ENCODE measurements around the gene TUBA1C.
"Not testable (repeated sequence)": the region's sequence is repeated elsewhere in the genome, so short reads cannot be mapped to it uniquely, and the experiment has no call there.

Gene TUBA1C

GRCh38 chr12:49277466-49277865, 12.6 kb downstream of the TUBA1C start:
- H3K27ac ChIP-seq (ENCODE audit: low read depth, low read length): no peak overlapping the region
- TF ChIP-seq EZH2phosphoT487 (conservative IDR thresholded peaks at IDR 0.05; ENCODE audit: low read length): no peak
- TF ChIP-seq, protein P1, sequence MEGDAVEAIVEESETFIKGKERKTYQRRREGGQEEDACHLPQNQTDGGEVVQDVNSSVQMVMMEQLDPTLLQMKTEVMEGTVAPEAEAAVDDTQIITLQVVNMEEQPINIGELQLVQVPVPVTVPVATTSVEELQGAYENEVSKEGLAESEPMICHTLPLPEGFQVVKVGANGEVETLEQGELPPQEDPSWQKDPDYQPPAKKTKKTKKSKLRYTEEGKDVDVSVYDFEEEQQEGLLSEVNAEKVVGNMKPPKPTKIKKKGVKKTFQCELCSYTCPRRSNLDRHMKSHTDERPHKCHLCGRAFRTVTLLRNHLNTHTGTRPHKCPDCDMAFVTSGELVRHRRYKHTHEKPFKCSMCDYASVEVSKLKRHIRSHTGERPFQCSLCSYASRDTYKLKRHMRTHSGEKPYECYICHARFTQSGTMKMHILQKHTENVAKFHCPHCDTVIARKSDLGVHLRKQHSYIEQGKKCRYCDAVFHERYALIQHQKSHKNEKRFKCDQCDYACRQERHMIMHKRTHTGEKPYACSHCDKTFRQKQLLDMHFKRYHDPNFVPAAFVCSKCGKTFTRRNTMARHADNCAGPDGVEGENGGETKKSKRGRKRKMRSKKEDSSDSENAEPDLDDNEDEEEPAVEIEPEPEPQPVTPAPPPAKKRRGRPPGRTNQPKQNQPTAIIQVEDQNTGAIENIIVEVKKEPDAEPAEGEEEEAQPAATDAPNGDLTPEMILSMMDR (IDR thresholded peaks at IDR 0.05; ENCODE audit: insufficient read depth, low read length, poor library complexity, severe bottlenecking): no peak
- H3K27me3 ChIP-seq (ENCODE audit: low read length): no peaks in the 10 kb centered on the region
- no peaks in the 10 kb centered on the region for H3K79me2 ChIP-seq (ENCODE audit: insufficient read depth, low read length)
- H3K36me3 ChIP-seq (ENCODE audit: low read length): no peaks in the 10 kb centered on the region
- no peaks in the 10 kb centered on the region for H4K20me1 ChIP-seq (ENCODE audit: low read depth, low read length)
- no peaks in the 10 kb centered on the region for H3K9me2 ChIP-seq (replicated peaks; ENCODE audit: insufficient read depth, low read length)
- peaks cover 15% of the 10 kb centered on the region for H3F3A ChIP-seq (ENCODE audit: insufficient read depth)
- no peak overlapping the region for H2AFZ ChIP-seq (ENCODE audit: low read depth, low read length, severe bottlenecking)
- H3K4me3 ChIP-seq (ENCODE audit: insufficient read depth, low read length, poor library complexity, severe bottlenecking): no peak overlapping the region
- no peaks in the 10 kb centered on the region for H3K9me3 ChIP-seq (ENCODE audit: insufficient read depth, low read length)
- H3K9ac ChIP-seq (ENCODE audit: low read length): no peak overlapping the region
- no peak overlapping the region for H3K4me2 ChIP-seq (ENCODE audit: low read depth, low read length, poor library complexity, severe bottlenecking)

- H3K27me3 ChIP-seq (ENCODE audit: low read length): no peaks in the 10 kb centered on the region
- H4K20me1 ChIP-seq (ENCODE audit: low read depth, low read length): no peaks in the 10 kb centered on the region
- H3K9ac ChIP-seq (ENCODE audit: low read length): no peak overlapping the region
- H3K4me2 ChIP-seq (ENCODE audit: low read depth, low read length, poor library complexity, severe bottlenecking): no peak overlapping the region
- no peaks in the 10 kb centered on the region for H3K79me2 ChIP-seq (ENCODE audit: insufficient read depth, low read length)
- H3K27ac ChIP-seq (ENCODE audit: low read depth, low read length): no peak overlapping the region
- H3K9me3 ChIP-seq (ENCODE audit: insufficient read depth, low read length): no peaks in the 10 kb centered on the region
- no peak overlapping the region for H3K4me3 ChIP-seq (ENCODE audit: insufficient read depth, low read length, poor library complexity, severe bottlenecking)
- H2AFZ ChIP-seq (ENCODE audit: low read depth, low read length, severe bottlenecking): no peak overlapping the region
- no peaks in the 10 kb centered on the region for H3K9me2 ChIP-seq (replicated peaks; ENCODE audit: insufficient read depth, low read length)
- H3F3A ChIP-seq (ENCODE audit: insufficient read depth): peaks cover 4% of the 10 kb centered on the region
- TF ChIP-seq EZH2phosphoT487 (conservative IDR thresholded peaks at IDR 0.05; ENCODE audit: low read length): no peak
- TF ChIP-seq, protein P1 (IDR thresholded peaks at IDR 0.05; ENCODE audit: insufficient read depth, low read length, poor library complexity, severe bottlenecking): no peak
- no peaks in the 10 kb centered on the region for H3K36me3 ChIP-seq (ENCODE audit: low read length)
These were observed 14.9 kb downstream of the TUBA1C start for GRCh38 chr12:49279706-49280159.

- H3F3A ChIP-seq (ENCODE audit: insufficient read depth); H3K4me2 ChIP-seq (ENCODE audit: low read depth, low read length, poor library complexity, severe bottlenecking); H4K20me1 ChIP-seq (ENCODE audit: low read depth, low read length); H3K27me3 ChIP-seq (ENCODE audit: low read length); H3K9me3 ChIP-seq (ENCODE audit: insufficient read depth, low read length); H3K9ac ChIP-seq (ENCODE audit: low read length); H3K4me3 ChIP-seq (ENCODE audit: insufficient read depth, low read length, poor library complexity, severe bottlenecking); H3K36me3 ChIP-seq (ENCODE audit: low read length); H2AFZ ChIP-seq (ENCODE audit: low read depth, low read length, severe bottlenecking); H3K9me2 ChIP-seq (replicated peaks; ENCODE audit: insufficient read depth, low read length); H3K79me2 ChIP-seq (ENCODE audit: insufficient read depth, low read length); H3K27ac ChIP-seq (ENCODE audit: low read depth, low read length): not testable (repeated sequence)
These were observed 15.7 kb downstream of the TUBA1C start for GRCh38 chr12:49280545-49280944.

GRCh38 chr12:49282302-49282701, 17.4 kb downstream of the TUBA1C start:
- TF ChIP-seq, protein P1 (IDR thresholded peaks at IDR 0.05; ENCODE audit: insufficient read depth, low read length, poor library complexity, severe bottlenecking): no peak
- TF ChIP-seq EZH2phosphoT487 (conservative IDR thresholded peaks at IDR 0.05; ENCODE audit: low read length): no peak
- Histone ChIP-seq H3K9me2 (replicated peaks; ENCODE audit: insufficient read depth, low read length) (no peaks in the 10 kb centered on the region), H3K9me3 (ENCODE audit: insufficient read depth, low read length) (no peaks in the 10 kb centered on the region), H3K4me2 (ENCODE audit: low read depth, low read length, poor library complexity, severe bottlenecking) (no peak overlapping the region), H3F3A (ENCODE audit: insufficient read depth) (no peaks in the 10 kb centered on the region), H3K4me3 (ENCODE audit: insufficient read depth, low read length, poor library complexity, severe bottlenecking) (no peak overlapping the region), H3K79me2 (ENCODE audit: insufficient read depth, low read length) (no peaks in the 10 kb centered on the region), H3K27me3 (ENCODE audit: low read length) (no peaks in the 10 kb centered on the region), H2AFZ (ENCODE audit: low read depth, low read length, severe bottlenecking) (no peak overlapping the region), H3K27ac (ENCODE audit: low read depth, low read length) (no peak overlapping the region), H3K9ac (ENCODE audit: low read length) (no peak overlapping the region), H3K36me3 (ENCODE audit: low read length) (no peaks in the 10 kb centered on the region), H4K20me1 (ENCODE audit: low read depth, low read length) (no peaks in the 10 kb centered on the region)

DNA sequence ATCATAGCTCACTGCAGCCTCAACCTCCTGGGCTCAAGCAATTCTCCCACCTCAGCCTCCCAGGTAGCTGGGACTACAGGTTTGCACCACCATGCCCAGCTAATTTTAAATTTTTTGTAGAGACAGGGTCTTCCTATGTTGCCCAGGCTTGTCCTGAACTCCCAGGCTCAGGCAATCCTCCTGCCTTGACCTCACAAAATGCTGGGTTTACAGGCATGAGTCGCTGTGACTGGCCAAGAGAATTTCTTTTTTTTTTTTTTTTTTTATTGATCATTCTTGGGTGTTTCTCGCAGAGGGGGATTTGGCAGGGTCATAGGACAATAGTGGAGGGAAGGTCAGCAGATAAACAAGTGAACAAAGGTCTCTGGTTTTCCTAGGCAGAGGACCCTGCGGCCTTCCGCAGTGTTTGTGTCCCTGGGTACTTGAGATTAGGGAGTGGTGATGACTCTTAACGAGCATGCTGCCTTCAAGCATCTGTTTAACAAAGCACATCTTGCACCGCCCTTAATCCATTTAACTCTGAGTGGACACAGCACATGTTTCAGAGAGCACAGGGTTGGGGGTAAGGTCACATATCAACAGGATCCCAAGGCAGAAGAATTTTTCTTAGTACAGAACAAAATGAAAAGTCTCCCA, 18.0 kb downstream of the TUBA1C start:
- not testable (repeated sequence) for H3K27me3 ChIP-seq (ENCODE audit: low read length); H3K9me2 ChIP-seq (replicated peaks; ENCODE audit: insufficient read depth, low read length); H3K79me2 ChIP-seq (ENCODE audit: insufficient read depth, low read length); H2AFZ ChIP-seq (ENCODE audit: low read depth, low read length, severe bottlenecking); H3K9me3 ChIP-seq (ENCODE audit: insufficient read depth, low read length); H3K9ac ChIP-seq (ENCODE audit: low read length); H3K36me3 ChIP-seq (ENCODE audit: low read length); H3K4me3 ChIP-seq (ENCODE audit: insufficient read depth, low read length, poor library complexity, severe bottlenecking); H4K20me1 ChIP-seq (ENCODE audit: low read depth, low read length); H3K4me2 ChIP-seq (ENCODE audit: low read depth, low read length, poor library complexity, severe bottlenecking); H3K27ac ChIP-seq (ENCODE audit: low read depth, low read length); H3F3A ChIP-seq (ENCODE audit: insufficient read depth)
